DMS153 treated with DMSO at 0.1 percent for 48 hours (cell line): ENCODE measurements around the gene ASCC3.

Source experiments
- DNase-seq: peaks from one replicate; lab custom pipeline; 2025; ENCODE audit not compliant: unreplicated experiment; lab: John Stamatoyannopoulos, UW

ASCC3 gene

GRCh38 chr6:100730001-100730980, 150.8 kb downstream of the ASCC3 start:
- DNase-seq: no peak

- DNase-seq: no peak
These were observed 154.5 kb downstream of the ASCC3 start for GRCh38 chr6:100726666-100727065.

DNA sequence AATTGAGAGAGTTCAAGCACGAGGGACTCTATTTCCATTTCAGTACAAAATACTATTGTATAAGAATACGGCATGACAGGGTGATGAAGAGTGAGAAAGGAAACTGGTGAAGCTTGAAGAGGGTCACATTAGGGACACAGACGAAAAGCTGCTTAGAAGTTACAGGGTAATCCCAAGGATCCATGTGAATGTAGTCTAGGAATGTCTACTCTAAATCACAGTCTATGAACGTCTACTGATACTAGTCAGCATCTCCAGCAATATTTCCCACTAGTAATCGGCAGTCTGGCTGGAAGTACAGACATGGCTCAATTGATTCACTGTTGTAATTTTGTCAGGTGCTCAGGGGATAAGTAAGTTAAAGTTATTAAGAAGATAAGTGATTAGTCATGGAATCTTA, 156.4 kb downstream of the ASCC3 start:
- DNase-seq: no peak

DNA sequence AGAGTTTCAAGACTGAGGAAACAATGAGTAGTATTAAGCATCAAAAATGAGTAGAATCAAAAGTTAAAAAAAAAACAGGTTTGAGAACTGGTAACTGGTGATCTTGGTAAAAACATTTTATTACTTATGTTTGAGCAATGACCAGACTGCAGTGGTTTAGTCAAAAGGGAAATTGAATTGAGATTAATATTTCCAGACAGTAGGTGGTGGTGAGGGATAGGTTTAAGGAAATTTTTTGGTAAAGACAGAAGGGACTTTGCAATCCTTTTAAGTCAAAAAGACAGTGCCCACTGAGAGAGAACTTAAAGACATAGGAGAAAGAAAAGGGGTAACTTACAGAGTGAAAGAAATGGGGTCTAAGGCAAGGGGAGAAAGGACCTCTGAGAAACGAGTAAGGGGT, 156.9 kb downstream of the ASCC3 start:
- no peak for DNase-seq

DNA sequence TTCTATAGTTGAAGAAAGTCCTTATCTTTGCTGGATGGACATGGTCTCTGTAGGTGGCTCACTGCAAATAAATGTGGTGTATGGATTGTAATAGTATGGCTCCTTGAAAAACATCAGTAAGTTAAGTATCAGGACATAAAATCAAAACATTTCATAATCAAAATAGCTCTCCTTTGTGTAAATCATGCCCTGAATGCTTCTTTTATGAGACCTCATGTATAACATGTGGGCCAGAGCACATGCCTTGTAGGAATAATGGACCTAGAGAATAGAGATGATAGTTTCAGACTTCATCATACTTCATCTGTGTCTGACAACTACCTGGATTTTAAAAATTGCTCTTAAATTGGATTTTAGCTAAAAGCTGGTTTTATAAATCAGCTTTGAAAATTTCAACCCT, 159.9 kb downstream of the ASCC3 start:
- no peak for DNase-seq

GRCh38 chr6:100719883-100720682, 161.0 kb downstream of the ASCC3 start:
- DNase-seq: peak; percentile 12

DNA sequence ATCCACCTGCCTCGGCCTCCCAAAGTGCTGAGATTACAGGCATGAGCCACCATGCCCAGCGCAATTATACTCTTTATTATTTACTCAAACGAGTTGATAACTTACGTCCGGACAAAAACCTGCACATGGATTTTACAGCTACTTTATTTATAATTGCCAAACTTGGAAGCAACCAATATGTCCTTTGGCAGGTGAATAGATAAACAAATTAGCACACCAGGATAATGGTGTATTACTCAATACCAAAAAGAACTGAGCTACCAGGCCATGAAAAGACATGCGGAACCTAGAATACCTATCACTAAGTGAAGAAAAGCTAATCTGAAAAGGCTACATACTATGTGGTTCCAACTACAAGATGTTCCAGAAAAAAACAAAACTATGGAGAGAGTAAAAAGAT, 168.1 kb downstream of the ASCC3 start:
- DNase-seq: no peak

DNA sequence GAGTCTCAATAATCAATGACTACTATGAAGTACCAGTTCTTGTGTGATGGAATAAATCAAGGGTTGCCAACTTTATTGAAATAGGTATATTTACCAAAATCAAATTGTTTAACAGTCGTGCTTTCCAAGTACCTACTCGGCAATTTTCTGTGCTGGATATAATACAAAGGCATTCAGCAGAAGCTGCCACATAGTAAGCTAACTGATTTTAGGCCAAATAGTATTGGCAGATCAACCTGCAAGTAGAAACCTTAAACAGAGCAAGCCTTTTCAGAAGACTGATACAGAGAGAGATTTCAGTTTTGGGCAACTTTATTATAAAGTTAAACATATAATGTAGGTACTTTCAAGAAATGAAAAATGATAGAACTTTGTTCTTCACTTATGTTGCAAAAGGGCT, 174.6 kb downstream of the ASCC3 start:
- DNase-seq: no peak

- DNase-seq: no peak
These were observed 176.2 kb downstream of the ASCC3 start for GRCh38 chr6:100704961-100705360.

GRCh38 chr6:100701728-100702127, 179.4 kb downstream of the ASCC3 start:
- DNase-seq: no peak

GRCh38 chr6:100700009-100700408, 181.1 kb downstream of the ASCC3 start:
- DNase-seq: no peak

- DNase-seq: no peak
These were observed 185.7 kb downstream of the ASCC3 start for GRCh38 chr6:100695445-100695844.

GRCh38 chr6:100693249-100693927, 187.7 kb downstream of the ASCC3 start:
- no peak for DNase-seq

DNA sequence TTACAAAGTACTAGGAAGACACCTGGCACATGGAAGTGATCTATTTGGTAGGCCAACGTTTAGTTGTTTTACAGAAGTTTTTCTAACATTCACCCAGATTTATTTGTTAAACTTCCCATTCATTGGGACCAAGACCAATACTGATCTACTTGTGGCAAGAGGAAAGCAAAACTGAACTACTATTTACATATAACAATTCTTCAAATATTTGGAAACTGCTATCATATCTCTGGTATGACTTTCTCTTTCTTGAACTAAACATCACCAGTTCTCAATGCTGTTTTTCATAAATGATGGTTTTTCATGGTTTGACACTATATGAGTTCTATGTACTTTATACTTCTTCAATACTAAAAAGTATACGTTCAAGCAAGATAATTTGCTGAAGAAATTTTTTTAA, 189.2 kb downstream of the ASCC3 start:
- no peak for DNase-seq

GRCh38 chr6:100686216-100686615, 194.9 kb downstream of the ASCC3 start:
- no peak for DNase-seq

DNA sequence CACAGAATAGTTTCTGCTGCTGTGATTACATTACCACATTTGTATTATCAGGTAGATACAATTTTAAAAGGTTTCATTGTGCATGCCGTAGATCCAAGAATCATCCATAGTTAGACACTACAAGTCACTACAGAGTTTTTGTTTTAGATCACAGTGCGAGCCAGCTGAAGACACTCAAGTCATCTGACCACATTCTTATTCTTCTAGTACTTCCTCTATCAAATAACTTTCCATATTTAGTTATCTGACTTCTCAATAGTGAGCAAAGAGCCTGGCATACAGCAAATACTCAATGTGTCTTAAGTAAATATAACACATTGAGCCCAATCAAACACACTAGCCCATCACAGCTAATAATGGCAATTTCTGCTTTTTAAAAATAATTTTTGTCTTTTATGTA, 195.4 kb downstream of the ASCC3 start:
- DNase-seq: no peak

GRCh38 chr6:100680163-100680562, 201.0 kb downstream of the ASCC3 start:
- DNase-seq: no peak

DNA sequence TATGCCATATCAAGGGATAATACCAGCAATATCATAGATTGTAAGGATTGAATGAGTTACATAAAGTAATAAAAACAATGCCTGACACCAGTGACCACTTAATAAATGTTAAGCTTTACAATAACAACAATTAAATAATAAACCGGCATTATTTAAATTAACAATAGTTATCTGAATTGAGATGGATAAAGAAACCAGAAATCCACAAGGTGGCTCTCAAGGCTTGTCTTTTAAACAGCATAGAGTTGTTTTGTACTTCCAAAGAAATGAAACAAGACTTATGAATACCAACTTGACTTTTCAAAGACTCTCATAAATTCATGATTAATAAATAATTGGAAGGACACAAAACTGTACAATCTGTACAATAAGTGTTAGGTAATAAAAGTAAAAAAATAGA, 203.1 kb downstream of the ASCC3 start:
- DNase-seq: no peak

- no peak for DNase-seq
These were observed 203.9 kb downstream of the ASCC3 start for GRCh38 chr6:100677240-100677639.

DNA sequence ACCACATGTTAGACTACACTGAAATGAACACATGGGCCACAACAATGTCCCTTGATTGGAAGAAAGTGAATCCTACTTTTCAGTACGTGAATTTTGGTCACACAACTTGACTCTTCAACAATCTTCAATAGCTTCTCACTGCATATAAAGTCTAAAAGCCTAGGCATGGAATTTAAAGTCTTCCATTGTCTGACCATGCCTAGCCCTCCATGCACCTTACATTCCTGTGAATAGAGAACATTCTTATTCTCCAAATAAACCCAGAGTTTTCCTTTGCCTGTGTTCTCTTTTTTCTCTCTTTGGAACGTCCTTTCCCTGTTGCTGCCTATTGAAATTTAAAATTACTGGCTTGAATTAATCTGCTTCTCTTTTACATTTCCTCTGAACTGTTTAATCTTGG, 207.5 kb downstream of the ASCC3 start:
- DNase-seq: no peak

GRCh38 chr6:100671740-100672139, 209.4 kb downstream of the ASCC3 start:
- DNase-seq: no peak
